Measurements from ENCODE around the gene DRGX.
A peak's percentile ranks its signal among the peaks of the same experiment; 100 is the strongest.

DRGX gene

DNA sequence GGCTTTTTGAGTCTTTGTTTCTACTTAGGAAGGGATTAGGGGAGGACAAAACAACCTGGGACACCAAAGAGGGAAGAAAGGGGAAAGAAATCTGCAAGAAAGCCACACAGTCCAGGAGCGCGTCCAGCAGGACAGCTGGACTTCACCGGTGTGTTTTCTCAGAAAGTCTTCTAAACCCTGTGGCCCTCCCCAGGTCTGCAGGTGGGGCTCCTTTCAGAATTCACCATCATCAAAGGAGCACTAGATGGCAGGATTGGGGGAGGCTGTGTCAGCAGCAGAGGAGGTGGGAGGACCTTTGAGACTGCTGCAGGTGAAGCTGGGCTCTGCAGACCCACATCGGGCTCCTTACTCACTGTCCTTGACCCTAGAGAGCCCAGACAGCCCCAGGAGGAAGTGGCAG lies 13.9 kb upstream of the DRGX start:
- no peak overlapping the region for H3K4me3 ChIP-seq (ENCODE audit: low read length)
- peak; percentile 5 for TF ChIP-seq CTCF (IDR thresholded peaks at IDR 0.05; ENCODE audit: insufficient read depth, low read depth, low read length, missing control alignments)
- DNase-seq (ENCODE audit: low read depth), result no peak

GRCh38 chr10:49408519-49409306 lies 12.8 kb upstream of the DRGX start:
- no peak for DNase-seq (ENCODE audit: low read depth)
- H3K4me3 ChIP-seq (ENCODE audit: low read length), result no peak overlapping the region
- TF ChIP-seq CTCF (IDR thresholded peaks at IDR 0.05; ENCODE audit: insufficient read depth, low read depth, low read length, missing control alignments), result peak; percentile 13

DNA sequence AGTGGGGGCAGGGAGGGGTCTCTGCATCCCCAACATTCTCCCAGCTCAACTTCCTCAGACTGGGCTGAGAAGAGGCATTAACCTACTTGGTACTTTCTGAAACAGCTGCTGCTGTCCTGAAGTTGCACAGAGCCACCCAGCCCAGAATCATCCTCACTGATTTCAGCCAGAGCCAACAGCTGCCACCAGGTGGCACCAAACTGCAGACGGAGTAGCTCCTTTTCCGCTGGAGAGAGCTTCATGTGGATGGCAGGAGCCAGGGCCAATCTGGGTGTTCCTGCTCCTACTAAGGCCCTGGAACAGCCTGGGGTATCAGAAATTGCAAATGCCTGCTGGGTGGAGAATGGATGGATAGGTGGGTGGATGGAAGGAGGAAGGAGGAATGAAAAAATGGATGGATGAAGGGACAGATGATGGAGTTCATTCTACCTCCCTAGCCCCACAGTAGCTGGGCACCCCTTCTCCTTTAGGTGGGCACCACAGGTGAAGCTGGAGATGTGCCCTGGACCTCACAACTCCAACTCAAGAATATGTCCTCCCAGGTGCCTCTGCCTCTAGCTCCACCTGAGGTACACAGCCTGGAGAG lies 11.8 kb upstream of the DRGX start:
- H3K4me3 ChIP-seq (ENCODE audit: low read length), result no peak overlapping the region
- DNase-seq (ENCODE audit: low read depth), result peak; percentile 81
- peak; percentile 97 for TF ChIP-seq CTCF (IDR thresholded peaks at IDR 0.05; ENCODE audit: insufficient read depth, low read depth, low read length, missing control alignments)

- H3K4me3 ChIP-seq (ENCODE audit: low read length), result no peak overlapping the region
- TF ChIP-seq CTCF (IDR thresholded peaks at IDR 0.05; ENCODE audit: insufficient read depth, low read depth, low read length, missing control alignments), result no peak
- no peak for DNase-seq (ENCODE audit: low read depth)
Observed at GRCh38 chr10:49407151-49407550, 11.3 kb upstream of the DRGX start.

DNA sequence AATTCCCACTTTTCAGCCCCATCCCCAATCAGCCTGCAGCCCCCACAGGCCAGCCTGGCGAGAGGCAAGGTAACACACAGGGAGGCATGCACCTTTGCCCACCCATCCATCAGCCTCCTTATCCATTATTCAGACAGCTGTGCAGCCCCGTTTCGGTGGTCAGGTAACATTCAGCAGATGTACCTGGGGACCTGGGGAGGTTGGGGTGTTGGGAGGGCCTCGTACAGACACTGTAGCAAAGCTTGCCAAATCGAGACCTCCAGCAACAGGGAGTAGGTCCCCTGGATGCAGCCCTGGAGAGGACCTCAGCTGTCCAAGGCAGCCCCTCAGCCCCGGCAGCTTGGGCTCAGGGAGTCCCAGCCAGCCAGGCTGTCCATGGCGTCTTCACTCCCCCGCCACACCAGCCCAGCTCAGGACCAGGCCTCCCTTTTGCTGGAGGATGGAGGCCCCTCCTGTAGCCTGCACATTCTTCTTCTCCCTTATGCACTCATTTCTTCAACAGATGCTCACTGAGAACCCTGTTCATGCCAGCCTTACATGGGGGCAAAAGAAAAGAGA lies 8.5 kb upstream of the DRGX start:
- H3K4me3 ChIP-seq (ENCODE audit: low read length), result no peak overlapping the region
- no peak for TF ChIP-seq CTCF (IDR thresholded peaks at IDR 0.05; ENCODE audit: insufficient read depth, low read depth, low read length, missing control alignments)
- DNase-seq (ENCODE audit: low read depth), result no peak

DNA sequence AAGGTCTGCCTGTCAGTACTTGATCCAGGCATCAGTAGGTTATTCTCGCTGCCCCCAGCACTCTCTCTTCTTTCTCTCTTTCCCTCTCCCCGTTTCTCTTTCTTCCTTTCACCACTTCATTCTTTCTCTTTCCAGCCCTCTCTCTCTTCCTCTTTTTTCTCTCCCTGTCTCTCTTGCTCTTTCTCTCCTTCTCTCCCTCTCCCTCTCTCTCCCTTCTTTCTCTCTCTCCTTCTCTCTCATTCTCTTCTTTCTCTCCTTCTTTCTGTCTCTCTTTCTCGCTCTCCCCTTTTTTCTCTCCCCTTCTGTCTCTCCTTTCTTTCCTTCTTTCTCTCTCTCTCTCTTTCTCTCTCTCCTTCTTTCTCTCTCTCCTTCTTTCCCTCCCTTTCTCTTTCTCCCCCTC lies 7.5 kb upstream of the DRGX start:
- DNase-seq (ENCODE audit: low read depth), result no peak
- TF ChIP-seq CTCF (IDR thresholded peaks at IDR 0.05; ENCODE audit: insufficient read depth, low read depth, low read length, missing control alignments), result no peak
- H3K4me3 ChIP-seq (ENCODE audit: low read length), result no peak overlapping the region

Data from epithelial cell of esophagus (primary cell).